ENCODE data around the gene CNR2.
A peak's percentile ranks its signal among the peaks of the same experiment; 100 is the strongest.

CNR2 gene

DNA sequence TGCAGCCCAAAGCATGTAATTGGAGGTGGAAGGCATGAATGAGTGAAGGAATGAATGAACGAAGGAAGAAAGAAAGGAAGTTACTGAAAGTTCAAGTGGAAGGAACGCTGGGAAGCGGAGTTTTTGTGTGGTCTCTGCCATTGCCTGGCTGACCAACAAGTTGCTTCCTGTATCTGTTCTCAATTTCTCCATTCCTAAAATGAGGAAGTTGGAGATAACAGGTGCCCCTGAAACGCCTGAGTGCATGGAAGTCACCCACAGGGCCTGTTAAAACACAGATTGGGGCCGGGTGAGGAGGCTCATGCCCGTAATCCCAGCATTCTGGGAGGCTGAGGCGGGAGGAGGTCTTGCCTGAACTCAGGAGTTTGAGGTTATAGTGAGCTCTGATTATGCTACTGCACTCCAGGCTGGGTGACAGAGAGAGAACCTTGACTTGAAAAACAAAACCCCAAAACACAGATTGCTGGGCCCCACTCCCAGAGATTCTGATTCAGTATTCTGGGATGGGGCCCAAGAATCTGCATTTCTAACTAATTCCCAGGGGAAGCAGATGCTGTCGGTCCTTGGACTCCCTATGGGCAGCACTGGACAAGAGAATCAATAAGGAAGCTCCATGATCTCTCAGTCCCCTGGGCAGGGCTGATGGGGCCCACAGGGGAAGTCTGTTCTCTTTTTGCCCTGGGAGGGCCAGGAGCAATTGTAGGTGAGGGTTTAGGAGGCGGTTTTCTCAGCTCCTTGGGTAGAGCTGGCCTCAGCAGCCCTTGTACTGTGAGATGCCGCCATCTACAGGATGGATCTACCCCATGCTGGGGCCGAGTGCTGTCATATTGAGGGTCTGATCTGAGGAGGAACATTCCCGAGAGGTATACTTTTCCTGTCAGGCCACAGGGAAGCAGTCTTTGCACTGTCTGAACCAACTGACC is 3.3 kb upstream of the CNR2 start:
- DNase-seq (ENCODE audit: extremely low read depth, low read depth): peak; percentile 31
- TF ChIP-seq CTCF (IDR thresholded peaks at IDR 0.05; ENCODE audit: low read depth, low read length, missing control alignments): peak; percentile 76
- no peak overlapping the region for H3K4me3 ChIP-seq (replicated peaks; ENCODE audit: low read depth, low read length)

- H3K4me3 ChIP-seq (replicated peaks; ENCODE audit: low read depth, low read length): no peak overlapping the region
- no peak for TF ChIP-seq CTCF (IDR thresholded peaks at IDR 0.05; ENCODE audit: low read depth, low read length, missing control alignments)
- no peak for DNase-seq (ENCODE audit: extremely low read depth, low read depth)
Measured at GRCh38 chr1:23915466-23915865, 2.3 kb upstream of the CNR2 start.

GRCh38 chr1:23914921-23915320 is 1.8 kb upstream of the CNR2 start:
- DNase-seq (ENCODE audit: extremely low read depth, low read depth): no peak
- TF ChIP-seq CTCF (IDR thresholded peaks at IDR 0.05; ENCODE audit: low read depth, low read length, missing control alignments): no peak
- H3K4me3 ChIP-seq (replicated peaks; ENCODE audit: low read depth, low read length): no peak overlapping the region

DNA sequence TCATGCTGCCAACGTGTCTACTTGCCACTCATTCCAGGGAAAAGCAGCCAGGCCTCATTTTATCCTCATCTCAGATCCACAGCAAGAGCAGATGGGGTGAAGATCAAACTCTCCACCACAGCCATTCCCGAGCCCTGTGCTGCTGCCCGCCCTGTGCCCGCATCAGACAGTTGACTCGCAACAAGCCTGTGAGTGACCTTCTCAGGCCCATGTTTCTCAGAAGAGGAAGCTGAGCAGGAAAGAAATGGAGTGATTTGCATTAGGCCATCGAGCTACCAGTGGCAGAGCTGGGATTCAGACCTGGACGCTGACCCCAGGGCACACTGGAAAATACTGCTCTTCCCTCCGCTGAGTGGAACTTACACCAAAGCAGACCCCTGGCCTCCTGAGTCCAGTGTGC is 1.2 kb downstream of the CNR2 start:
- no peak for TF ChIP-seq CTCF (IDR thresholded peaks at IDR 0.05; ENCODE audit: low read depth, low read length, missing control alignments)
- no peak overlapping the region for H3K4me3 ChIP-seq (replicated peaks; ENCODE audit: low read depth, low read length)
- DNase-seq (ENCODE audit: extremely low read depth, low read depth): no peak

DNA sequence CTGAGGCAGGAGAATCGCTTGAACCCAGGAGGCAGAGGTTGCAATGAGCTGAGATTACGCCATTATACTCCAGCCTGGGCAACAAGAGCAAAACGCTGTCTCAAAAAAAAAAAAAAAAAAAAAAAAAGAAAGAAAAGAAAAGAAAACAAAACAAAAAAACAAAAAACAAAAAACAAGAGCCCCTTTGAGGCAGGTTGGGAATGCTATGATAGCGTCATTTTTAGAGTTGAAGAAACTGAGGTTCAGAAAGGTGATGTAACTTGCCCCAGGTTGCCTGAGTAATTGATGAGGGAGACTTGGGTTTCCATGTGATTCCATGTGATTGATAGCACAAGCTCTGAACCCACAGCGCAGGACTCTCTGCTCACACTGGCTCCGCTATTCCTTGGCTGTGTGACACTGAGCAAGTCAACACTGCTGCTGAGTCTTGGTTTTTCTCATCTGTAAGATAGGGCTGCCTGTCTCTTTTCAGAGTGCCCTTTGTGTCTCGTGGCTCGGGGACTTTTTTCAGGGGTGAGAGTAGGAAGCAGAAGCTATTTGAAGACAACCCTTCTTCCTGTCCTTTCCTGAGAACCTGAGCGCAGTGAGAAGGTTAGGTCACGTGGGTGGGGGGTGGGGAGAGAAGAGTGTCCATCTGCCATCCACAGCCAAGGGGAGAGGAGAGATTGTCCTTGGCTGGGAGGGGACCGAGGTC is 2.5 kb downstream of the CNR2 start:
- no peak overlapping the region for H3K4me3 ChIP-seq (replicated peaks; ENCODE audit: low read depth, low read length)
- DNase-seq (ENCODE audit: extremely low read depth, low read depth): no peak
- TF ChIP-seq CTCF (IDR thresholded peaks at IDR 0.05; ENCODE audit: low read depth, low read length, missing control alignments): no peak

GRCh38 chr1:23910144-23910543 is 3.0 kb downstream of the CNR2 start:
- H3K4me3 ChIP-seq (replicated peaks; ENCODE audit: low read depth, low read length): no peak overlapping the region
- TF ChIP-seq CTCF (IDR thresholded peaks at IDR 0.05; ENCODE audit: low read depth, low read length, missing control alignments): no peak
- DNase-seq (ENCODE audit: extremely low read depth, low read depth): no peak

All from HFF-Myc (cell line).